Ectodermal cell (in vitro differentiated cells): ENCODE measurements around the gene PPM1N.
A peak's percentile ranks its signal among the peaks of the same experiment; 100 is the strongest.

Source experiments
- H3K27ac ChIP-seq: 2 replicates; pipeline ENCODE4 v1.7.0; 2013; ENCODE audit warnings: mild to moderate bottlenecking, low read depth, low read length; ENCODE audit not compliant: insufficient read depth, poor library complexity, severe bottlenecking
- H3K27me3 ChIP-seq: 2 replicates; pipeline ENCODE4 v1.7.0; 2013; ENCODE audit warnings: mild to moderate bottlenecking, low read length; ENCODE audit not compliant: insufficient read depth, control insufficient read depth, poor library complexity, severe bottlenecking
- H3K36me3 ChIP-seq: one replicate; pipeline ENCODE4 v1.7.0; 2013; ENCODE audit warnings: low read length; ENCODE audit not compliant: control insufficient read depth, insufficient read depth
- H3K4me1 ChIP-seq: one replicate; pipeline ENCODE4 v1.7.0; 2013; ENCODE audit warnings: low read length; ENCODE audit not compliant: control insufficient read depth, insufficient read depth
- H3K4me3 ChIP-seq: 2 replicates; pipeline ENCODE4 v1.7.0; 2013; ENCODE audit warnings: low read depth, low read length, control low read depth; ENCODE audit not compliant: insufficient read depth
- H3K9me3 ChIP-seq: 2 replicates; pipeline ENCODE4 v1.7.0; 2013; ENCODE audit warnings: mild to moderate bottlenecking, low read length, moderate library complexity; ENCODE audit not compliant: control insufficient read depth
- WGBS, 2 experiments: methylation state at CpG; one replicate each; pipeline ENCODE4 v1.1.7; 2013; ENCODE audit warnings: missing lambda C conversion rate in 2 of 2; 5-methylcytosine and 5-hydroxymethylcytosine counted together

Gene PPM1N

DNA sequence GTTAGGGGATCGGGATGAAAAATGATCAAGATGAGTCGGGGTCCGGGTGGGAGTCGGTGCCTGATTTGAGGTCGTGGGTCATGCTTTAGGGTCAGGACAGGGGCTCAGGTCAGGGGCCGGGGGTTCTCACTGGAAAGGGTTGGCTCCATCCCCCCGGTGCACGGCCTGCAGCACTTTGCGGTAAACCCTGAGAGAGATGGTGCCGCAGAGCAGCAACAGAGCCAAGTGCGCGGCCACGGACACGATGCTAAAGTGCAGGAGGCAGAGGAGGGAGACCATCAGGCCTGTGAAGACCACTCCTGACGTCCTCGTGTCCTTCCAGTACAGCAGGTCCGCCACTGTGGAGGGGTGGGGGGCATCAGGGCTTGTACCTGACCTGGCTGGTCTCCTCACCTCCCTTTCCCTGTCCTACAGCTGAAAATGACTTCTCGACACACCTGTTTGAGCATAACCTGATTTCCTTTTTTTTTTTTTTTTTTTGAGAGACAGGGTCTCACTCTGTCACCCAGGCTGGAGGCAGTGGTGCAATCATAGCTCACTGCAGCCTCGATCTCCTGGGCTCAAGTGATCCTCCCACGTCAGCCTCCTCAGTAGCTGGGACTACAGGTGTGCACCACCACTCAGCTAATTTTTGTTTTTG is 8.9 kb upstream of the PPM1N start:
- Histone ChIP-seq H3K36me3 (no peaks in the 10 kb centered on the region), H3K27ac (no peak overlapping the region), H3K4me1 (no peaks in the 10 kb centered on the region), H3K9me3 (no peaks in the 10 kb centered on the region), H3K27me3 (no peaks in the 10 kb centered on the region), H3K4me3 (no peak overlapping the region)
- WGBS, 2 experiments: 93 to 95% methylated on average over 20 of the region's 20 CpGs

DNA sequence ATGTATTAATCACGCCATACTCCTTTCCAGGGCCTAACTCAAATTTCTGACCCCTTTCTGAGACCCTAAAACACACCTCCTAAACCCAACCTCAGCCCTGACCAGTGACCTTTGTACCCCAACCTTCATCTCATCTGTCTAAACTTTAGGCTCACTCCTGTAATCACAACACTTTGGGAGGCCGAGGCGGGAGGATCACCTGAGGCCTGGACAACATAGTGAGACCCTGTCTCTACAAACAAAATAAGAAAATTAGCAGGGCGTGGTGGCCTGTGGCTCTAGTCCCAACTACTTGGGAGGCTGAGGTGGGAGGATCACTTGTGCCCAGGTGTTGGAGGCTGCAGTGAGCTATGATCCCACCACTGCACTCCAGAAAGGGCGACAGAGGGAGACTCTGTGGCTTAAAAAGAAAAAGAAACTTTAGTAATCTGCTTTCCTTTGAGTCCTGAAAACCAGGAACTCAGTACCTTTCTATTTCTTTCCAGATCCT is 6.1 kb upstream of the PPM1N start:
- H3K9me3 ChIP-seq: no peaks in the 10 kb centered on the region
- 89 to 94% methylated on average over 5 of the region's 5 CpGs for WGBS, 2 experiments
- peak overlapping the region; percentile 62 for H3K4me3 ChIP-seq
- no peak overlapping the region for H3K27ac ChIP-seq
- peaks cover under 1% of the 10 kb centered on the region for H3K4me1 ChIP-seq
- H3K36me3 ChIP-seq: no peaks in the 10 kb centered on the region
- H3K27me3 ChIP-seq: peaks cover 12% of the 10 kb centered on the region

DNA sequence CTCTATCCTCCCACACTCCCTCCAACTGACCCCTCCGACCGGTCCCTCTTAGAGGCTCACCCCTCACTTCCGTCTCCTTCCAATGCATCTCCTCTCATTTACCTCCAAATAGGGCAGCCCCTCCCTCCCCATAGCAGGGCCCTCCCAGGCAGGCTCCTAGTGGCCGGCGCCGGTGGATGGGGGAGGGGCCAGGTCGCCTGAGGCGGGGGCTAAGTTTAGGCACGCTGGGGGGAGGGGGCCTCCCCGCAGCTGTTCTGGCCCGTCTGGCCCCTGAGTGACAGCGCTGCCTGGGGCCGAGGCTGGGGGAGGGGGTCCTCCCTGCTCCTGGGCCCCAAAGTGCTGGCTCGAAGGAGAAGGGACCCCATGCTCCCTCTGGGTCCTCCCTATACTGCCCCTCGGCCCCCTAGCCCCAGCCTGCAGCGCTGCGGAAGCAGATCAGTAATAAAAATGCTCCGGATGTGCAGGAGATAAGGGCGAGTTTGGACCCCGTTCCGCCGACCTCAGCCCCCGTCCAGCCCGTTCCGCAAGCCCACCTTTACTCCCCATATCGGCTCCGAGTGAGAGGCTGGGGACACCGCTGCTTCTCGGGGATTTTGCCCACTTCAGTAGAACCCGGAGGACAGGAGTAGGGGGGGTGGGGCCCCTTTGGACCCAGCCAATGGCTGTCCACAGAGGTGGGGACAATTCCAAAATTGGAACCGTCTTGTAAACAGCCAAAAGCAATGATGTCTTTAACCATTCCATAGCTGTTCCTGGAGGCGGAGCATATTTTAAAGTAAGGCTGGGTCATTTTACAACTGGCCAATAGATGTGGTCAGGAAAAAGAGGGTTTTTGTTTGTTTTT is 5.4 kb upstream of the PPM1N start:
- Histone ChIP-seq H3K9me3 (no peaks in the 10 kb centered on the region), H3K4me1 (peaks cover 4% of the 10 kb centered on the region), H3K27ac (peak overlapping the region; percentile 56), H3K36me3 (no peaks in the 10 kb centered on the region), H3K27me3 (peaks cover 19% of the 10 kb centered on the region), H3K4me3 (peak overlapping the region; percentile 62)
- WGBS, 2 experiments: 1% methylated on average over 32 of the region's 32 CpGs

GRCh38 chr19:45494261-45494916 is 3.9 kb upstream of the PPM1N start:
- no peaks in the 10 kb centered on the region for H3K9me3 ChIP-seq
- WGBS, 2 experiments: 94 to 95% methylated on average over 39 of the region's 39 CpGs

DNA sequence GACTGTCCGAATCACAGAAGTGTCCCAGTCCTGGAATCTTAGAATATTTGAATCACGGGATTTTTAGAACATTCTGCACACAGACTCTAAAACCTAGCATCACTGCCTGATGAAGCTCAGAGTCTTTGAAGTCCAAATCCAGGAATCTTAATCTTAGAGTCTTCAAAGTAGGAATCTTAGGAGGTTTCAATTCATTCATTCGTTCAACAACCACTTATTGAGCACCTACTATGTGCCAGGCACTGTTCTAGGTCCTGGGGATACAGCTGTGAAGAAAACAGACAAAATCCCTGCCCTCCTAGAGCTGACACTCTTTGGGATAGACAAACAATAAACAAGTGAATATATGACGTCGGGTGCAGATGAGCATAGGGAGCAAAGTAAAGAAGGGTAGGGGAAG is 3.1 kb upstream of the PPM1N start:
- Histone ChIP-seq H3K9me3 (no peaks in the 10 kb centered on the region), H3K4me3 (no peak overlapping the region), H3K27ac (no peak overlapping the region), H3K4me1 (peaks cover 5% of the 10 kb centered on the region), H3K36me3 (no peaks in the 10 kb centered on the region), H3K27me3 (peaks cover 42% of the 10 kb centered on the region)
- WGBS, 2 experiments: 91% methylated on average over 5 of the region's 5 CpGs

More at GRCh38 chr19:45494261-45494916, 3.9 kb upstream of the PPM1N start:
- Histone ChIP-seq H3K4me3 (no peak overlapping the region), H3K27ac (no peak overlapping the region), H3K4me1 (peaks cover 5% of the 10 kb centered on the region), H3K27me3 (peaks cover 35% of the 10 kb centered on the region), H3K36me3 (no peaks in the 10 kb centered on the region)

DNA sequence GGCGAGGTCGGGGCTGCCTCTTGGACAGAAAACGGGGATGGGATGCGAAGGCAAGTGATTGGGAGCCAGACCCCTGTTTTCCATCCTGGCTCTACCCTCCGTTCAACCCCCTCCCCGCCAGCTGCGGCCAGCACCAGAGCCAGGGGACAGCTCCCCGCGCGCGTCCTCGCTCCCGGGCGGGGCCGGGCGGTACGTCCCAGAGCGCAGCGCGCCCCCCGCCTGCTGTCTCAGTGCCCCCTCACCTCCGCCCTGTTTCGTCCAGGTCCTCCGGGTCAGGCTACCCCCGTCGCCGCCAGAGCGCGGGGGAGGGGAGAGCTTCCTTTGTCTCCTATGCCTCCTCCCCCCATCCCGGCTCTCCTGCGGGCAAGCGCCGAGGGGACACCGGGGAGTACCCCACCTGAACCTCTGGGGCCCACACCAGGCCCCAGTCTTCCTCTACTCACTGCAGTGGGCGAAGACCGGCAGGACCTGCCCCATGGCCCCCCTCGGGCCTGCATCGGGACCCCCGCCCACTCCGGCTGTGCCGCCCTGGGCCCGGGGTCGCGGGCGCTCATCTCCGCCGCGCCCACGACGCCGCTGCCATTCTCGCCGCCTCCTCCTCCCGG is 1.8 kb upstream of the PPM1N start:
- H3K27me3 ChIP-seq: peaks cover 43% of the 10 kb centered on the region
- 0 to 1% methylated on average over 54 of the region's 54 CpGs for WGBS, 2 experiments

GRCh38 chr19:45497791-45498190 is 452 bp upstream of the PPM1N start:
- Histone ChIP-seq H3K27me3 (peaks cover 43% of the 10 kb centered on the region), H3K4me3 (no peak overlapping the region), H3K4me1 (peaks cover 5% of the 10 kb centered on the region), H3K9me3 (no peaks in the 10 kb centered on the region), H3K27ac (no peak overlapping the region), H3K36me3 (no peaks in the 10 kb centered on the region)
- WGBS, 2 experiments: 37 to 40% methylated on average over 16 of the region's 16 CpGs

More for the DNA sequence above, 1.8 kb upstream of the PPM1N start:
- Histone ChIP-seq H3K36me3 (no peaks in the 10 kb centered on the region), H3K9me3 (no peaks in the 10 kb centered on the region), H3K27ac (peak overlapping the region; percentile 50), H3K4me3 (peak overlapping the region; percentile 74), H3K4me1 (peaks cover 5% of the 10 kb centered on the region)

DNA sequence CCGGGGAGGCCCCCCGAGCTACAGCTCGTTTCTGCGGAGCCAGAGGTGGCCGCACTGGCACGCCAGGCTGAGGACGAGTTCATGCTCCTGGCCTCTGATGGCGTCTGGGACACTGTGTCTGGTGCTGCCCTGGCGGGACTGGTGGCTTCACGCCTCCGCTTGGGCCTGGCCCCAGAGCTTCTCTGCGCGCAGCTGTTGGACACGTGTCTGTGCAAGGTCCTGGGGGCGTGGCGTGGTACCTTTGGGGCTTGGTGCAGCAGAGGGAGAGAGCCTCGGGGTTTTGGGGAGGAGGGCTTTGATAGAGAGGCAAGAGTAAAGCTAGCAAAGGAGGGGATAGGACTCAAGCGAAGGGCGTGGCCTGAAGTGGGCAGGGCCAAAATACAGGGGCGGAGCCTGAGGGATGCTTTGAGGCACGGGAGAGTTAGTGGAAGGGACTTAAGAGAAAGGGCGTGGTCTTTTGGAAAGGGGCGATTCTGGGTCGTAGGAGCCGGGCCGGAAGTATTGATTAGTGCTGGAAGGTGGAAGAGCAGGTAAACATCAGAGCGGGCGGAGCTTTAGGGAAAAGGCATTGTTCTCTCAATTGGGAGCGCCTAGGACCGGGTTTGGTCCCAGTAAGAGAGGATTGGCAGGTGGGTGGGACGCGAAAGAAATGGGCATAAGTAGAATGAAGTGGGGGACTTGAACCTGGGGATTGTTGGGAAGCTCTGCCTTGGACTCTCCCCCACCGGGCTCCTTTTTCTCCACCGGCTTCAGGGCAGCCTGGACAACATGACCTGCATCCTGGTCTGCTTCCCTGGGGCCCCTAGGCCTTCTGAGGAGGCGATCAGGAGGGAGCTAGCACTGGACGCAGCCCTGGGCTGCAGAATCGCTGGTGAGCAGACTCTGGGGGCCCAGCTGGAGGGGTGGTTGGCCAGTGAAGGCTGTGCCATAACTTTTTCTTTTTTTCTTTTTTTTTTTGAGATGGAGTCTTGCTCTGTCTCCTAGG is 1.2 kb downstream of the PPM1N start:
- WGBS, 2 experiments: 17 to 18% methylated on average over 37 of the region's 37 CpGs
- Histone ChIP-seq H3K27me3 (peaks cover 43% of the 10 kb centered on the region), H3K27ac (no peak overlapping the region), H3K9me3 (no peaks in the 10 kb centered on the region), H3K36me3 (no peaks in the 10 kb centered on the region), H3K4me1 (peaks cover 5% of the 10 kb centered on the region), H3K4me3 (peak overlapping the region; percentile 29)
